ENCODE measurements around the gene ERC2.

The ERC2 gene

GRCh38 chr3:55823001-55823400, 645.3 kb downstream of the ERC2 start:
- Mint-ChIP-seq H3K4me3 (no peak overlapping the region), H3K36me3 (ENCODE audit: low read depth) (no peaks in the 10 kb centered on the region), H3K4me1 (peaks cover 18% of the 10 kb centered on the region), H3K27ac (no peak overlapping the region), H3K27me3 (ENCODE audit: low read depth) (peaks cover 4% of the 10 kb centered on the region), H3K9me3 (peaks cover 5% of the 10 kb centered on the region)
- TF ChIP-seq CTCF (IDR thresholded peaks at IDR 0.05; ENCODE audit: unreplicated experiment in 3 of 3): no peak

GRCh38 chr3:55819005-55819404, 649.3 kb downstream of the ERC2 start:
- Mint-ChIP-seq H3K4me1 (peaks cover 12% of the 10 kb centered on the region), H3K36me3 (ENCODE audit: low read depth) (no peaks in the 10 kb centered on the region), H3K9me3 (no peaks in the 10 kb centered on the region), H3K27me3 (ENCODE audit: low read depth) (no peaks in the 10 kb centered on the region), H3K27ac (no peak overlapping the region), H3K4me3 (no peak overlapping the region)
- TF ChIP-seq CTCF (IDR thresholded peaks at IDR 0.05; ENCODE audit: unreplicated experiment in 3 of 3): no peak

GRCh38 chr3:55818485-55818884, 649.8 kb downstream of the ERC2 start:
- H3K36me3 Mint-ChIP-seq (ENCODE audit: low read depth): no peaks in the 10 kb centered on the region
- H3K27me3 Mint-ChIP-seq (ENCODE audit: low read depth): no peaks in the 10 kb centered on the region

GRCh38 chr3:55816794-55817576, 651.3 kb downstream of the ERC2 start:
- no peak overlapping the region for H3K4me3 Mint-ChIP-seq
- H3K27me3 Mint-ChIP-seq (ENCODE audit: low read depth): no peaks in the 10 kb centered on the region
- no peaks in the 10 kb centered on the region for H3K36me3 Mint-ChIP-seq (ENCODE audit: low read depth)
- H3K4me1 Mint-ChIP-seq: peaks cover 11% of the 10 kb centered on the region
- H3K27ac Mint-ChIP-seq: peak overlapping the region in 1 of 3 experiments; percentile 13
- TF ChIP-seq CTCF (IDR thresholded peaks at IDR 0.05; ENCODE audit: unreplicated experiment in 3 of 3): no peak
- H3K9me3 Mint-ChIP-seq: no peaks in the 10 kb centered on the region

More at GRCh38 chr3:55818485-55818884, 649.8 kb downstream of the ERC2 start:
- H3K4me3 Mint-ChIP-seq: no peak overlapping the region
- H3K4me1 Mint-ChIP-seq: peaks cover 12% of the 10 kb centered on the region
- no peak for TF ChIP-seq CTCF (IDR thresholded peaks at IDR 0.05; ENCODE audit: unreplicated experiment in 3 of 3)
- no peak overlapping the region for H3K27ac Mint-ChIP-seq
- H3K9me3 Mint-ChIP-seq: no peaks in the 10 kb centered on the region

GRCh38 chr3:55815262-55815661, 653.0 kb downstream of the ERC2 start:
- no peak for TF ChIP-seq CTCF (IDR thresholded peaks at IDR 0.05; ENCODE audit: unreplicated experiment in 3 of 3)
- Mint-ChIP-seq H3K9me3 (no peaks in the 10 kb centered on the region), H3K27me3 (ENCODE audit: low read depth) (no peaks in the 10 kb centered on the region), H3K36me3 (ENCODE audit: low read depth) (no peaks in the 10 kb centered on the region), H3K4me1 (peaks cover 6% of the 10 kb centered on the region), H3K4me3 (no peak overlapping the region), H3K27ac (no peak overlapping the region)
